ENCODE results near the gene TWIST1. TPM values are rescaled to one million over a fixed set of nuclear protein-coding genes. Genes with fewer than 3 reads are reported as not detected.

TWIST1 gene
- total RNA-seq, 1 experiment from 2014 or later, result not detected

GRCh38 chr7:19101909-19102308, 15.5 kb downstream of the TWIST1 start:
- no peak overlapping the region for H3K4ac ChIP-seq (ENCODE audit: low read depth, low read length)
- peaks cover 8% of the 10 kb centered on the region for H3K4me1 ChIP-seq (ENCODE audit: insufficient read depth, low read length)
- no peaks in the 10 kb centered on the region for H3K9me3 ChIP-seq (ENCODE audit: control insufficient read depth, low read depth, low read length)
- H2BK20ac ChIP-seq (ENCODE audit: low read depth, low read length, poor library complexity, severe bottlenecking), result no peak overlapping the region
- no peak overlapping the region for H4K5ac ChIP-seq (ENCODE audit: insufficient read length, low read depth, low read length)
- Mint-ChIP-seq H3K27ac (no peak overlapping the region), H3K36me3 (ENCODE audit: insufficient read depth in 1 of 3, low read depth in 3 of 3) (no peaks in the 10 kb centered on the region), H3K4me1 (peaks cover 23 to 24% of the 10 kb centered on the region in 2 experiments), H3K27me3 (ENCODE audit: low read depth) (peaks cover 64% of the 10 kb centered on the region), H3K9me3 (no peaks in the 10 kb centered on the region), H3K4me3 (no peak overlapping the region)
- H3K18ac ChIP-seq (ENCODE audit: insufficient read length, low read depth, low read length), result no peak overlapping the region
- no peak for TF ChIP-seq CTCF (conservative IDR thresholded peaks at IDR 0.05)
- H3K23ac ChIP-seq (ENCODE audit: insufficient read length, low read depth, low read length), result no peak overlapping the region
- H2AK5ac ChIP-seq (ENCODE audit: insufficient read length, low read length), result no peak overlapping the region
- H2BK120ac ChIP-seq (ENCODE audit: low read depth, low read length, poor library complexity, severe bottlenecking), result no peak overlapping the region
- no peaks in the 10 kb centered on the region for H3K79me2 ChIP-seq (ENCODE audit: insufficient read depth, low read length)
- no peak overlapping the region for H3K56ac ChIP-seq (ENCODE audit: insufficient read length, low read depth, low read length)
- no peak overlapping the region for H3T11ph ChIP-seq (ENCODE audit: low read length)
- H3K79me1 ChIP-seq (ENCODE audit: insufficient read depth, low read depth, low read length, poor library complexity, severe bottlenecking), result no peaks in the 10 kb centered on the region
- no peaks in the 10 kb centered on the region for H4K20me1 ChIP-seq (ENCODE audit: control insufficient read depth, insufficient read depth, insufficient read length)
- no peak overlapping the region for H3K9ac ChIP-seq (ENCODE audit: extremely low read depth, insufficient read length, low read length)
- peaks cover 10% of the 10 kb centered on the region for H3K23me2 ChIP-seq (ENCODE audit: insufficient read length, low read depth, low read length, poor library complexity, severe bottlenecking)
- H3K14ac ChIP-seq (ENCODE audit: insufficient read depth, low read length), result no peak overlapping the region
- no peak overlapping the region for H4K8ac ChIP-seq (replicated peaks; ENCODE audit: insufficient read length, low read depth, low read length)
- no peak overlapping the region for H2BK5ac ChIP-seq (ENCODE audit: insufficient read length, low read length)
- H2BK15ac ChIP-seq (ENCODE audit: low read depth, low read length), result no peak overlapping the region
- no CpG with 5 or more reads among the region's 2 CpGs for WGBS (ENCODE audit: extremely low coverage, insufficient read length, low lambda C conversion rate)
- H2BK12ac ChIP-seq (ENCODE audit: insufficient read length, low read depth, low read length), result no peak overlapping the region
- H4K91ac ChIP-seq (ENCODE audit: insufficient read length, low read depth, low read length), result no peak overlapping the region
- H3K4me2 ChIP-seq (ENCODE audit: insufficient read depth, insufficient read length, low read length), result no peak overlapping the region
- H2AFZ ChIP-seq (ENCODE audit: low read length), result no peak overlapping the region
- H3K27me3 ChIP-seq (ENCODE audit: insufficient read depth, low read length), result peaks cover 26% of the 10 kb centered on the region
- DNase-seq, result no peak
- no peak overlapping the region for H3K27ac ChIP-seq (ENCODE audit: insufficient read length, low read depth, low read length)
